H9 (cell line): ENCODE measurements around the gene TYK2. TPM values are rescaled to one million over a fixed set of nuclear protein-coding genes. Genes with fewer than 3 reads are reported as not detected.
"Not testable (repeated sequence)": the region's sequence is repeated elsewhere in the genome, so short reads cannot be mapped to it uniquely, and the experiment has no call there.

Source experiments
- DNase-seq: peaks from one replicate; pipeline ENCODE4 v3.0.0-alpha.2; 2017
- H2AFZ ChIP-seq: one replicate; pipeline ENCODE4 v1.6.1; 2013; ENCODE audit warnings: mild to moderate bottlenecking, low read length, control low read depth, moderate library complexity
- H2AK5ac ChIP-seq: 2 replicates; pipeline ENCODE4 v1.6.1; 2013; ENCODE audit warnings: low read length, control low read depth, mixed read lengths; ENCODE audit not compliant: insufficient read length
- H2BK120ac ChIP-seq: one replicate; pipeline ENCODE4 v1.6.1; 2013; ENCODE audit warnings: low read depth, mild to moderate bottlenecking, low read length, control low read depth, inconsistent platforms; ENCODE audit not compliant: poor library complexity, severe bottlenecking
- H2BK12ac ChIP-seq: 2 replicates; pipeline ENCODE4 v1.6.1; 2013; ENCODE audit warnings: low read length, control low read depth, mixed read lengths, low read depth; ENCODE audit not compliant: insufficient read length
- H2BK15ac ChIP-seq: 2 replicates; pipeline ENCODE4 v1.6.1; 2013; ENCODE audit warnings: low read depth, low read length, control low read depth
- H2BK20ac ChIP-seq: one replicate; pipeline ENCODE4 v1.6.1; 2013; ENCODE audit warnings: low read depth, mild to moderate bottlenecking, low read length, control low read depth, inconsistent platforms; ENCODE audit not compliant: poor library complexity, severe bottlenecking
- H2BK5ac ChIP-seq: 2 replicates; pipeline ENCODE4 v1.6.1; 2013; ENCODE audit warnings: low read length, control low read depth, mixed read lengths; ENCODE audit not compliant: insufficient read length
- H3K14ac ChIP-seq: 2 replicates; pipeline ENCODE4 v1.6.1; 2013; ENCODE audit warnings: low read length, control low read depth; ENCODE audit not compliant: insufficient read depth
- H3K18ac ChIP-seq: 2 replicates; pipeline ENCODE4 v1.6.1; 2013; ENCODE audit warnings: low read depth, mild to moderate bottlenecking, mixed read lengths, low read length, control low read depth; ENCODE audit not compliant: insufficient read length
- H3K23ac ChIP-seq: 2 replicates; pipeline ENCODE4 v1.6.1; 2013; ENCODE audit warnings: low read length, control low read depth, mixed read lengths, low read depth; ENCODE audit not compliant: insufficient read length
- H3K23me2 ChIP-seq: 2 replicates; pipeline ENCODE4 v1.6.1; 2013; ENCODE audit warnings: low read depth, mild to moderate bottlenecking, mixed read lengths, low read length, control low read depth; ENCODE audit not compliant: insufficient read length, poor library complexity, severe bottlenecking
- H3K27ac ChIP-seq: 2 replicates; pipeline ENCODE4 v1.5.1; 2013; ENCODE audit warnings: low read length, control low read depth, mixed read lengths, low read depth; ENCODE audit not compliant: insufficient read length
- H3K27me3 ChIP-seq: 2 replicates; pipeline ENCODE4 v1.6.1; 2013; ENCODE audit warnings: low read length, control low read depth, inconsistent platforms; ENCODE audit not compliant: insufficient read depth
- H3K4ac ChIP-seq: 2 replicates; pipeline ENCODE4 v1.6.1; 2013; ENCODE audit warnings: low read depth, mild to moderate bottlenecking, control low read depth, inconsistent platforms, low read length, moderate library complexity
- H3K4me1 ChIP-seq: 2 replicates; pipeline ENCODE4 v1.6.1; 2013; ENCODE audit warnings: low read length, control low read depth, inconsistent platforms; ENCODE audit not compliant: insufficient read depth
- H3K4me2 ChIP-seq: 2 replicates; pipeline ENCODE4 v1.6.1; 2013; ENCODE audit warnings: low read length, control low read depth, mixed read lengths; ENCODE audit not compliant: insufficient read length, insufficient read depth
- H3K56ac ChIP-seq: 2 replicates; pipeline ENCODE4 v1.6.1; 2013; ENCODE audit warnings: low read depth, mild to moderate bottlenecking, mixed read lengths, low read length, control low read depth; ENCODE audit not compliant: insufficient read length
- H3K79me1 ChIP-seq: 2 replicates; pipeline ENCODE4 v1.6.1; 2013; ENCODE audit warnings: low read depth, mild to moderate bottlenecking, moderate library complexity, low read length, control low read depth, inconsistent platforms; ENCODE audit not compliant: insufficient read depth, poor library complexity, severe bottlenecking
- H3K79me2 ChIP-seq: 2 replicates; pipeline ENCODE4 v1.6.1; 2013; ENCODE audit warnings: low read length, control low read depth, inconsistent platforms; ENCODE audit not compliant: insufficient read depth
- H3K9ac ChIP-seq: 2 replicates; pipeline ENCODE4 v1.6.1; 2013; ENCODE audit warnings: low read length, control low read depth, mixed read lengths; ENCODE audit not compliant: insufficient read length; ENCODE audit errors: extremely low read depth
- H3K9me3 ChIP-seq: one replicate; pipeline ENCODE4 v1.6.1; 2013; ENCODE audit warnings: low read depth, low read length, inconsistent platforms; ENCODE audit not compliant: control insufficient read depth
- H3T11ph ChIP-seq: one replicate; pipeline ENCODE4 v1.6.1; 2013; ENCODE audit warnings: mild to moderate bottlenecking, low read length, control low read depth, inconsistent platforms
- H4K20me1 ChIP-seq: one replicate; pipeline ENCODE4 v1.6.1; 2013; ENCODE audit not compliant: control insufficient read depth, insufficient read length, insufficient read depth
- H4K5ac ChIP-seq: 2 replicates; pipeline ENCODE4 v1.6.1; 2013; ENCODE audit warnings: low read depth, mild to moderate bottlenecking, mixed read lengths, low read length, control low read depth; ENCODE audit not compliant: insufficient read length
- H4K8ac ChIP-seq: replicated peaks from 2 replicates; pipeline ENCODE4 v1.6.1; 2013; ENCODE audit warnings: low read length, control low read depth, mixed read lengths, low read depth; ENCODE audit not compliant: insufficient read length
- H4K91ac ChIP-seq: 2 replicates; pipeline ENCODE4 v1.6.1; 2013; ENCODE audit warnings: low read depth, mild to moderate bottlenecking, moderate library complexity, mixed read lengths, low read length, control low read depth; ENCODE audit not compliant: insufficient read length
- H3K27ac Mint-ChIP-seq, 3 experiments: 2 replicates in 2 of 3; 3 replicates in 1 of 3; pipeline ENCODE4 v1.8.0; 2020 to 2021; ENCODE audit warnings: mixed read lengths in 3 of 3, mild to moderate bottlenecking in 1 of 3, moderate library complexity in 1 of 3
- H3K27me3 Mint-ChIP-seq: 2 replicates; pipeline ENCODE4 v1.8.0; 2021; ENCODE audit warnings: low read depth, mild to moderate bottlenecking, moderate library complexity, mixed read lengths
- H3K36me3 Mint-ChIP-seq, 3 experiments: 2 replicates in 2 of 3; 3 replicates in 1 of 3; pipeline ENCODE4 v1.8.0; 2020 to 2021; ENCODE audit warnings: low read depth in 3 of 3, mixed read lengths in 3 of 3; ENCODE audit not compliant: insufficient read depth in 1 of 3
- H3K4me1 Mint-ChIP-seq, 2 experiments: 2 replicates each; pipeline ENCODE4 v1.8.0; 2020; ENCODE audit warnings: mixed read lengths in 2 of 2
- H3K4me3 Mint-ChIP-seq, 2 experiments: 2 replicates in 1 of 2; 3 replicates in 1 of 2; pipeline ENCODE4 v1.8.0; 2020 to 2021; ENCODE audit warnings: mild to moderate bottlenecking in 2 of 2, mixed read lengths in 2 of 2, moderate library complexity in 1 of 2
- H3K9me3 Mint-ChIP-seq, 2 experiments: 2 replicates in 1 of 2; 3 replicates in 1 of 2; pipeline ENCODE4 v1.8.0; 2020; ENCODE audit warnings: mild to moderate bottlenecking in 2 of 2, mixed read lengths in 2 of 2, moderate library complexity in 1 of 2
- WGBS: extraction: QIAGEN DNeasy Blood & Tissue Kit; methylation state at CpG from one replicate; pipeline ENCODE4 v1.1.7; 2013; ENCODE audit warnings: missing lambda C conversion rate, low lambda C conversion rate, mixed read lengths; ENCODE audit not compliant: insufficient read length; ENCODE audit errors: extremely low coverage; 5-methylcytosine and 5-hydroxymethylcytosine counted together
- total RNA-seq: library from RNA; stranded (reverse); gene quantifications from 2 replicates; pipeline ENCODE4 v1.2.1, GENCODE V29; 2021
- TF ChIP-seq, protein P1 (sequence below): fragments of 200-600 bp; sonication (generic); conservative IDR thresholded peaks from 3 replicates; pipeline ENCODE4 v1.8.0; 2021; ENCODE audit warnings: antibody characterized with exemption, mild to moderate bottlenecking

The TYK2 gene
- total RNA-seq, 1 experiment from 2014 or later: 61.4 TPM

DNA sequence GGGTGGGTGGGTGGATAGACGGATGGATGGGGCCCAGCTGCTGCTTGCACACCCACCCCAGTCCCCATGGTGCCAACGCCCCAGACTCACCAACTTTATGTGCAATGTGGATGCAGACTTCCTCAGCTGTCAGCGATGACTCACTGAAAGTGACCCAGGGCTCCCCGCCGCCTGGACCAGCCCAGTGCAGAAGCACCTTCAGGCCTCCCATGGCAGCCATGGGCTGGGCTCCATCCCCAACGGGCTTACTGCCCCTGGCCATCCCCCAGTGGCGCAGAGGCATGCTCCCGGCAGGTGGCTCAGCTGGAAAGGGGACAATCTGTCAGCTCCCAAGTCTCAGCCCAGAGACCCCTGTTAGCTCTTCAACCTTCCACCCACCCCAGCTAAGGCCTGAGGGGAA, 2.2 kb downstream of the TYK2 start:
- Histone ChIP-seq H3K79me2 (no peaks in the 10 kb centered on the region), H2AFZ (no peak overlapping the region), H3K56ac (no peak overlapping the region), H2AK5ac (no peak overlapping the region), H3K23me2 (peaks cover 4% of the 10 kb centered on the region), H2BK120ac (no peak overlapping the region), H2BK20ac (no peak overlapping the region), H3K27ac (no peak overlapping the region), H3K4me1 (no peaks in the 10 kb centered on the region), H3K9ac (no peak overlapping the region), H3K4me2 (no peak overlapping the region), H3K18ac (no peak overlapping the region), H3K14ac (no peak overlapping the region), H3K4ac (no peak overlapping the region), H3K27me3 (no peaks in the 10 kb centered on the region), H2BK15ac (no peak overlapping the region), H2BK5ac (no peak overlapping the region), H2BK12ac (no peak overlapping the region), H3K9me3 (no peaks in the 10 kb centered on the region), H4K91ac (no peak overlapping the region), H4K20me1 (no peaks in the 10 kb centered on the region), H3K23ac (no peak overlapping the region), H3K79me1 (no peaks in the 10 kb centered on the region), H4K5ac (no peak overlapping the region), H3T11ph (no peak overlapping the region), H4K8ac (no peak overlapping the region)
- Mint-ChIP-seq H3K4me3 (no peak overlapping the region; a peak in 1 of 5 replicates), H3K27me3 (no peaks in the 10 kb centered on the region), H3K9me3 (no peaks in the 10 kb centered on the region; a peak in 1 of 5 replicates), H3K27ac (no peak overlapping the region), H3K4me1 (peaks cover 10 to 11% of the 10 kb centered on the region in 2 experiments), H3K36me3 (peaks cover 7 to 23% (median 21%) of the 10 kb centered on the region in 3 experiments; a peak in 6 of 7 replicates)
- TF ChIP-seq, protein P1, sequence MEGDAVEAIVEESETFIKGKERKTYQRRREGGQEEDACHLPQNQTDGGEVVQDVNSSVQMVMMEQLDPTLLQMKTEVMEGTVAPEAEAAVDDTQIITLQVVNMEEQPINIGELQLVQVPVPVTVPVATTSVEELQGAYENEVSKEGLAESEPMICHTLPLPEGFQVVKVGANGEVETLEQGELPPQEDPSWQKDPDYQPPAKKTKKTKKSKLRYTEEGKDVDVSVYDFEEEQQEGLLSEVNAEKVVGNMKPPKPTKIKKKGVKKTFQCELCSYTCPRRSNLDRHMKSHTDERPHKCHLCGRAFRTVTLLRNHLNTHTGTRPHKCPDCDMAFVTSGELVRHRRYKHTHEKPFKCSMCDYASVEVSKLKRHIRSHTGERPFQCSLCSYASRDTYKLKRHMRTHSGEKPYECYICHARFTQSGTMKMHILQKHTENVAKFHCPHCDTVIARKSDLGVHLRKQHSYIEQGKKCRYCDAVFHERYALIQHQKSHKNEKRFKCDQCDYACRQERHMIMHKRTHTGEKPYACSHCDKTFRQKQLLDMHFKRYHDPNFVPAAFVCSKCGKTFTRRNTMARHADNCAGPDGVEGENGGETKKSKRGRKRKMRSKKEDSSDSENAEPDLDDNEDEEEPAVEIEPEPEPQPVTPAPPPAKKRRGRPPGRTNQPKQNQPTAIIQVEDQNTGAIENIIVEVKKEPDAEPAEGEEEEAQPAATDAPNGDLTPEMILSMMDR: no peak
- no peak for DNase-seq
- WGBS: no CpG with 5 or more reads among the region's 8 CpGs

GRCh38 chr19:10377140-10377640, 3.2 kb downstream of the TYK2 start:
- H3K56ac ChIP-seq, H2BK20ac ChIP-seq, H4K5ac ChIP-seq, H4K8ac ChIP-seq, H2BK120ac ChIP-seq, H3K18ac ChIP-seq, H3K4me2 ChIP-seq, H3K27ac ChIP-seq, H2BK15ac ChIP-seq, H3T11ph ChIP-seq, H2AK5ac ChIP-seq, DNase-seq, H3K9me3 Mint-ChIP-seq, H4K91ac ChIP-seq, H3K4ac ChIP-seq, H4K20me1 ChIP-seq, H2AFZ ChIP-seq, H3K27ac Mint-ChIP-seq, H3K4me1 ChIP-seq, H3K9ac ChIP-seq, H3K27me3 ChIP-seq, H2BK12ac ChIP-seq, H2BK5ac ChIP-seq, H3K23ac ChIP-seq, H3K79me2 ChIP-seq, H3K23me2 ChIP-seq, H3K14ac ChIP-seq, H3K9me3 ChIP-seq, H3K4me3 Mint-ChIP-seq, H3K27me3 Mint-ChIP-seq, H3K79me1 ChIP-seq: not testable (repeated sequence)
- Mint-ChIP-seq H3K4me1 (peaks cover 10 to 11% of the 10 kb centered on the region in 2 experiments), H3K36me3 (peaks cover 7 to 23% (median 21%) of the 10 kb centered on the region in 3 experiments; a peak in 6 of 7 replicates)
- WGBS: no CpG with 5 or more reads among the region's 2 CpGs
